Stimulated activated naive B cell treated with anti-CD40 and anti-IgM and Interleukin-4, amounts not matched to agents 10 μg/mL and 1 μg/mL and 100 μg/mL, for 72 hours (primary cell): ENCODE data around the gene MAP7.
A peak's percentile ranks its signal among the peaks of the same experiment; 100 is the strongest.
"Not testable (repeated sequence)": the region's sequence is repeated elsewhere in the genome, so short reads cannot be mapped to it uniquely, and the experiment has no call there.

Experiments
- ATAC-seq, 2 donors: fragments of 150-1000 bp; cut with Tn5 transposase; replicated peaks; 2 replicates each; pipeline ENCODE4 v1.10.0; 2021; ENCODE audit warnings: moderate library complexity in 1 of 2
- DNase-seq: peaks from one replicate; pipeline ENCODE4 v3.0.0; 2021
- H3K27ac Mint-ChIP-seq: one replicate; pipeline ENCODE4 v1.8.0; 2022; ENCODE audit warnings: mild to moderate bottlenecking, mixed read lengths
- H3K27me3 Mint-ChIP-seq, 2 donors: one replicate each; pipeline ENCODE4 v1.8.0; 2022; ENCODE audit warnings: mixed read lengths in 2 of 2
- H3K36me3 Mint-ChIP-seq, 2 donors: one replicate each; pipeline ENCODE4 v1.8.0; 2022; ENCODE audit warnings: mixed read lengths in 2 of 2, mild to moderate bottlenecking in 1 of 2
- H3K4me1 Mint-ChIP-seq, 2 donors: one replicate each; pipeline ENCODE4 v1.8.0; 2022; ENCODE audit warnings: mixed read lengths in 2 of 2, mild to moderate bottlenecking in 1 of 2
- H3K4me3 Mint-ChIP-seq, 2 donors: one replicate each; pipeline ENCODE4 v1.8.0; 2022; ENCODE audit warnings: mild to moderate bottlenecking in 2 of 2, mixed read lengths in 2 of 2, moderate library complexity in 1 of 2
- H3K9me3 Mint-ChIP-seq, 2 donors: one replicate each; pipeline ENCODE4 v1.8.0; 2022; ENCODE audit warnings: mixed read lengths in 2 of 2, mild to moderate bottlenecking in 1 of 2

Gene MAP7

DNA sequence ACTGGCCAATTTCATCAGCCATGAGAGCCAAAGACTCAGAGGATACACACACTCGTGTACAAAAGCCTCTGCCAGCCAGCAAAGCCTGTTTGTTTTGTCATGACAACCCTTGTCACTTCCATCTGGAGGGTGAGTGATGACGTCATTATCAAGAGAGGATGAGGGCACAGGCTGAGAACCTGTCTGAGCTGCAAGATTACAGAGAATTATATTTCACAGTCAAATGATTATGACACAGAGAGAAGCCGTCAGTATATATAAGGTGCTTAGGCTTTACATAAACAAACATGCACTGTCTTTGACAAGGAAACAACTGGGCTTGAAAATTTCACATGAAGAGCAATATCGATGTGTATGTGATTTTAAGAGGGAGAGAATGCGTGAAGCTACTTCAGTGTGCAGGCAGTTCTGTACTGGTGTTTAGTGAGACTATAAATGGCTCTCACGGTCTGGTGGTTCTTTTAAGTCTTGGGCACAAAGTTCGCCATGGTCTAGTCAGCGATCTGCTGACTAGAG is 224.1 kb downstream of the MAP7 start:
- Mint-ChIP-seq H3K27ac (no peak overlapping the region), H3K4me1 (no peaks in the 10 kb centered on the region), H3K9me3 (no peaks in the 10 kb centered on the region), H3K4me3 (no peak overlapping the region), H3K27me3 (no peaks in the 10 kb centered on the region), H3K36me3 (no peaks in the 10 kb centered on the region)
- ATAC-seq (no peak), DNase-seq (no peak)

DNA sequence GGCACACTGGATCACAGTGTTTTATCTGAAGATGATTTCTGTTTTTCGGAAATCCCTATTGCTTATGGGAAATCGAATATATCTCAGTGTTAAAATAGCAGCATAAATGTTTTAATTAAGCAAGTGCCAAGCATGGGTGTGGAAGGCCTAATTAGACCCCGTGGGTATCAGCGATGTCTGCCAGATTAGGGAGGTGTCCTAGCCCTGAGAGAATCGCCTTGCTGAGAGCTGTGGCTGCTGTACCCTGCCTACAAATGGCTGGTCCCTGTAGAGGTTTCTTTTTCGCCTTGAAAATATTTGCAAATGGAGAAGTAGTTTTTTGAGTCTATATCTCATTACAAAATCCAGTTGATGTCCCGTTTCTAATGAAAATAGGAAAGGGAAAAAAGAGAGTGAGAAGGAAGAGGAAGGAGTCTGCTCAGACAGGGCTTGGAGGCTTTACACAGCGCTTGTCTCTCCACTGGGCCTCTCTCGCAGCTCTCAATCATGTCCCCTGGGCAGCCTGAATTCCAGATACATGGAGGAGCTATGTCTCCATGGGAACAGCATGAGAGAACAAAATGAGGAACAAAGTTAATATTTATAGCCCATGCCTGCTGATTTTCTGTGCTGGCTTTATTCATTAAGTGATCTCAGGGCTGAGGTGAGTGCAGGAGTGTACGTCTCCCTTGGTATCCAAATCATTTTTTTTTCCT is 225.4 kb downstream of the MAP7 start:
- ATAC-seq (no peak), DNase-seq (no peak)
- Mint-ChIP-seq H3K4me3 (no peak overlapping the region), H3K36me3 (no peaks in the 10 kb centered on the region), H3K4me1 (no peaks in the 10 kb centered on the region), H3K9me3 (no peaks in the 10 kb centered on the region), H3K27ac (no peak overlapping the region), H3K27me3 (no peaks in the 10 kb centered on the region)

DNA sequence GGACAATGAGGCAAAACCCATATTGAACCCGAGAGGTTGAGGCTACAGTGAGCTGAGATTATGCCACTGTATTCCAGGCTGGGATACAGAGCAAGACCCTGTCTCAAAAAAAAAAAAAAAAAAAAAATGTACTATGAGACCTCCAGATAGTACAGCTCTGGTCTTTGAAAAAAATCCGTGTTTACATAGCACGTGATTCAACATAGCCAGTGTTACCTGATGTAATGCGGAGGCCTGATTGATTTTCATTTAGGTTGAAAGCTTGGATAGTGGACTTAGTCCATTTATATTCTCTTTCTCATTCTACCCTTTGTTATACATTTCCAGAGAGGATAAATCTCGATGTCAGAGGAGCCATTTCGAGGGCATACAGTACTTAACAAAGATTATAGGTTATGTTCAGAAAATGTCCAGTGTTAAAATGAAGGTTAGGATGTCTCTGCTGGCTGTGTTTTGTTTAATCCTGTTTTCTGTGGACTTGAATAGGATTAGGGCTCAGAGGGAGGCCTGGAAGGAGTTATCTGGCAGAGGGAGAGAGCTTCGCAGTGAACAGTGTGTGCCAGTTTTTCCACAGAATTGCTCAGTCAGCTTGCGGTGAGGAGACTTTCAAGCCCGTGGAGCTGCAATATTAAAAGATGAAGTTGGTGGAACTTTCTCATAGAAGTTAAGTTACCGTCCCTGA is 226.7 kb downstream of the MAP7 start:
- Mint-ChIP-seq H3K4me3 (no peak overlapping the region), H3K9me3 (no peaks in the 10 kb centered on the region), H3K36me3 (no peaks in the 10 kb centered on the region), H3K27ac (no peak overlapping the region), H3K27me3 (no peaks in the 10 kb centered on the region), H3K4me1 (no peaks in the 10 kb centered on the region)
- ATAC-seq (no peak), DNase-seq (no peak)

DNA sequence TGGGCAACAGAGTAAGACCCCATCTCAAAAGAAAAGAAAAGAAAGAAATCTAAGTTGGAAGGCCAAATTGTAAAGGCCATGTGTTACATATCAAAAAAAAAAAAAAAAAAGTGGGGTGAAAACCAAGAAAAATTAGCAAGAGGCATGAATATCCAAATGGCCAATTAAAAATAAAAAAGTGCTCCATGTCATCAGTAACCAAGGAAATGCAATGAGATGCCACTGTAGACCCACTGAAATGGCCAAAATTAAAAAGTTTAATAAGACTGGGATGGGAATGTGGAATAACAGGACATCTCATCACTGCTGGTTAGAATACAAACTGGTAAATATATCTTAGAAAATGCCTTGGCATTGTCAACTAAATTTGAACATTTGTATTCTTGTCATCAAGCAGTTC is 230.5 kb downstream of the MAP7 start:
- no peak for DNase-seq
- no peaks in the 10 kb centered on the region for H3K36me3 Mint-ChIP-seq
- no peak overlapping the region for H3K4me3 Mint-ChIP-seq
- H3K27me3 Mint-ChIP-seq: no peaks in the 10 kb centered on the region
- H3K4me1 Mint-ChIP-seq: no peaks in the 10 kb centered on the region
- H3K9me3 Mint-ChIP-seq: no peaks in the 10 kb centered on the region
- ATAC-seq: no peak
- no peak overlapping the region for H3K27ac Mint-ChIP-seq

DNA sequence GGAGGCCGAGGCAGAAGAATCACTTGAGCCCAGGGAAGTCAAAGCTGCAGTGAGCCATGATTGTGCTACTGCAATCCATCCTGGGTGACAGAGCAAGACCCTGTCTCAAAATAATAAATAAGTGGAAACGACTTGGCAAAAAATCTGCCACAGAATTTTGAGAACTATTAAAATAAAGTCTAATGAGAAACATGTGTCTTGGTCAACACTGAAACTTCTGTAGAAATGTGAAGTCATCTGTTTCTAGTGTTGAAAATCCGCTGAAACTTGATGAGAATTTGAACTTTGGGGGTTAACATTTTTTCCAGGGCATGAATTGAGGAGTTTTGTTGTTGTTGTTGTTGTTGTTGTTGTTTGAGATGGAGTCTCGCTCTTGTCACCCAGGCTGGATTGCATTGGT is 231.5 kb downstream of the MAP7 start:
- H3K27me3 Mint-ChIP-seq: no peaks in the 10 kb centered on the region
- H3K4me3 Mint-ChIP-seq: no peak overlapping the region
- ATAC-seq (no peak), DNase-seq (no peak)
- no peaks in the 10 kb centered on the region for H3K4me1 Mint-ChIP-seq
- H3K27ac Mint-ChIP-seq: no peak overlapping the region
- H3K9me3 Mint-ChIP-seq: no peaks in the 10 kb centered on the region
- no peaks in the 10 kb centered on the region for H3K36me3 Mint-ChIP-seq

DNA sequence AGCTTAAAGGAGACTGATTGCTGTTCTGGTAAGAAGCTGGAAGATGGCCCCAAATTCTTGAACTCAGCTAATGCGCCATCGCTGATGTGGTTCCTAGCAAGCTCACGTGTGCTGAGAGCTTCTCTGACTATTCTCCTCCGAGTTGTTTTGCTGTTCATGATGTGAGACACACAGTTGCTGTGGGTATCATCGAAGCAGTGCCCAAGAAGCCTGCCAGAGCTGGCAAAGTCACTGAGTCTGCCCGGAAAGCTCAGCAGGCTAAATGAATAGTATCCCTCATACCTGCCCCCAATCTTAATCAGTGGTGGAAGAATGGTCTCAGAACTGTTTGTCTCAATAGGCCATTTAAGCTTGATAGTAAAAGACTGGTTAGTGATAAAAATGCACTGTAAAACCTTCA is 232.3 kb downstream of the MAP7 start:
- no peak overlapping the region for H3K4me3 Mint-ChIP-seq
- H3K36me3 Mint-ChIP-seq: no peaks in the 10 kb centered on the region
- H3K27ac Mint-ChIP-seq: no peak overlapping the region
- H3K27me3 Mint-ChIP-seq: peaks cover 0 to 3% of the 10 kb centered on the region in 2 donors
- H3K9me3 Mint-ChIP-seq: no peaks in the 10 kb centered on the region
- ATAC-seq: no peak
- no peak for DNase-seq
- H3K4me1 Mint-ChIP-seq: no peaks in the 10 kb centered on the region

DNA sequence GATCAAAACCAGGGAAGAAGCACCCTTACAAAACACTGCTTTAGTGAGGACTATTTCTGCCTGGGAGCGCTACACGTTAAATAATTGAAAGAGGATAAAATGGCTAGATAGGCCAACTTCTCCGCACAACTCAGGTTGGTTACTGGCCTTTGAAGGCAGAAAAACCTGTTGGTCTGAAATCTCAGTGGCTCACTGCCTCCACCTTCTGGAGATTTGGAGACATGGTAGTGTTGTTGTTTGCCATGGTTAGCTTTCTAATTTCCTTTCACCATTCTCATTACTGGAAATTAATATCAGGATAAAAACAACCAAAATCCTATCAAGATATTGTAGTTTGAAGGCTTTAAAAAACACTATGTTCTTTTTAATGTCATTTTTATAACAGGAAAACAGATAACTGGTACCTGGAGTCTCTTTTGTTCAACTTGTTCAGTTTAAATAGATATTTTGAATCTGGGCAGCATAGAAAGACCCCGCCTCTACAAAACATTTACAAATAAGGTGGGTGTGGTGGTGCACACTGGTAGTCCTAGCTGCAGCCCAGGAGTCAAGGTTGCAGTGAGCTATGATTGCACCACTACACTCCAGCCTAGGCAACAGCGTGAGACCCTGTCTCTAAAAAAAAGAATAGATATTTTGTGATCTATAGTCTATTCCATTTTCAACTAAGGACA is 233.1 kb downstream of the MAP7 start:
- no peak overlapping the region for H3K4me3 Mint-ChIP-seq
- no peaks in the 10 kb centered on the region for H3K9me3 Mint-ChIP-seq
- DNase-seq: peak; percentile 8
- no peaks in the 10 kb centered on the region for H3K36me3 Mint-ChIP-seq
- peaks cover 0 to 5% of the 10 kb centered on the region in 2 donors for H3K27me3 Mint-ChIP-seq
- peak; percentile 69 to 75 for ATAC-seq
- no peaks in the 10 kb centered on the region for H3K4me1 Mint-ChIP-seq
- no peak overlapping the region for H3K27ac Mint-ChIP-seq

DNA sequence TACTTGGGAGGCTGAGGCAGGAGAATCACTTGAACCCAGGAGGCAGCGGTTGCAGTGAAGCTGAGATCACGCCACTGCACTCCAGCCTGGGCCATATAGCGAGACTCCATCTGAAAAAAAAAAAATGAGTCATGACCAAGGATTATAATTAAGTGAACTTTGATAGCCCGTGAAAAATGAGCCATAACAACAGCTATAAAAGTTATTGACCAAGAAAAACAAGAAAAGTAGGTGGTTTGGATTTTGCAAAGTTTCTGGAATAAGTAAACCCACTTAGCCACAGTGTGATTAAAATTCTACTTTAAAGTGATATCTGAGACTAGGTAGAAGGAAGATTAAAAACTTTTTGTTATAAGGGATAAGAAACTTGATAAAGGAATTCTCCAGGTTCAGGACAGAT is 234.6 kb downstream of the MAP7 start:
- Mint-ChIP-seq H3K27ac (no peak overlapping the region), H3K9me3 (no peaks in the 10 kb centered on the region), H3K27me3 (peaks cover 0 to 5% of the 10 kb centered on the region in 2 donors), H3K36me3 (no peaks in the 10 kb centered on the region), H3K4me3 (no peak overlapping the region), H3K4me1 (no peaks in the 10 kb centered on the region)
- DNase-seq: no peak
- ATAC-seq: no peak

DNA sequence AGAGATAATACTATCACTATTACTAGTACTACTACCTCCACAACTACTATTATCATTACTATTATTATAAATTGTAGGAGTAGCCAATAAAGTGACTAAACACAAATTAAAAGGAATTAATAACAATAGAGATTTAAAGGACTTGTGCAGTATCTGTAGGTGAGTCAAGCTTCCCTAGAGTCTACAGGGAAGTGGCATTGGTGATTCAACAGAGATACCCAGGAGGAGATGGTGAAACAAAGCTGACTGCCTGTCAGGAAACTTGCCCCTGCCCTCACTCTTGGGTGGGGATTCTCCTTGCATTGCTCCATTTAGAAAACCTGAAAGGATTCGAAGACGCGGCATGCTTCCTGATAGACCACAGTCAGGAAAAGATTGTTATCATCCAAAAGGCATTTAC is 237.2 kb downstream of the MAP7 start:
- DNase-seq (no peak), ATAC-seq (no peak)
- Mint-ChIP-seq H3K4me3 (no peak overlapping the region), H3K9me3 (no peaks in the 10 kb centered on the region), H3K27ac (no peak overlapping the region), H3K4me1 (no peaks in the 10 kb centered on the region), H3K36me3 (no peaks in the 10 kb centered on the region), H3K27me3 (peaks cover 0 to 5% of the 10 kb centered on the region in 2 donors)

DNA sequence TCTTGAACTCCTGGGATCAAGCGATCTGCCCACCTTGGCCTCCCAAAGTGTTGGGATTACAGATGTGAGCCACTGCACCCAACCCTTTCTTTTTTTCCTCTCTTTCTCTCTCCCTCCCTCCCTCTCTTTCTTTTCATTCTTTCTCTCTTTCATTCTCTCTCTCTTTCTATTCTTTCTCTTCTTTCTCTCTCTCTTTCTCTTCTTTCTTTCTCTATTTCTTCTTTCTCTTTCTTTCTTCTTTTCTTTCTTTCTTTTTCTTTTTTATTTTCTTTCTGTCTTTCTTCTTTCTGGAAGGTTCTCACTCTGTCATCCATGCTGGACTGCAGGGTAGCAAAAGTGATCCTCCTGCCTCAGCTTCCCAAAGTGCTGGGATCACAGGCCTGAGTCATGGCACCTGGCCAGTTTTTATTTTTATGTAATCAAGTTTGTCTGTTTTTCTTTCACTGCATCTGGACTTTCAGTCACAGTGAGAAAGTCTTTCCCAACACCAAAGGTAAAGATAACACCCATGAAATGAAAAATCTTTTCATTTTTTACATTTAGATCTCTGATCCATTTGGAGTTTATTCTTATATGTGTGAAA is 240.4 kb downstream of the MAP7 start:
- peaks cover 0 to 5% of the 10 kb centered on the region in 2 donors for H3K27me3 Mint-ChIP-seq
- no peaks in the 10 kb centered on the region for H3K36me3 Mint-ChIP-seq
- ATAC-seq (no peak), DNase-seq (no peak)
- H3K4me1 Mint-ChIP-seq: no peaks in the 10 kb centered on the region
- H3K27ac Mint-ChIP-seq: no peak overlapping the region
- no peak overlapping the region for H3K4me3 Mint-ChIP-seq
- H3K9me3 Mint-ChIP-seq: no peaks in the 10 kb centered on the region

DNA sequence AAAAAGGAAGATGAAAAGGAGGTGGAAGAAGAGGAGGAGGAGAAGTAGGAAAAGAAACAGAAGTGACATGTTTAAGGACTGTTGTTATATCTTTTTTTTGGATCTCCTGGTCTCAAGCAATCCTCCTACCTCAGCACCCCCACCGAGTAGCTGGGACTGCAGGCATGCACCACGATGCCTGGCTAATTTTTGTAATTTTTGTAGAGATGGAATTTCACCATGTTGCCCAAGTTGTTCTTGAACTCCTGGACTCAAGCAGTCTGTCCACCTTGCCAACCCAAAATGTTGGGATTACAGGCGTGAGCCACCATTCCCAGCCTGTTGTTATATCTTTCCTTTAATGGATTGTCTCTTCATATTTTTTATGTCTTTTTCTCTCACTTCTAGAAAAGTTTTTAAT is 241.1 kb downstream of the MAP7 start:
- Mint-ChIP-seq H3K9me3 (no peaks in the 10 kb centered on the region), H3K4me3 (no peak overlapping the region), H3K27me3 (peaks cover 0 to 5% of the 10 kb centered on the region in 2 donors), H3K27ac (no peak overlapping the region), H3K36me3 (no peaks in the 10 kb centered on the region), H3K4me1 (no peaks in the 10 kb centered on the region)
- ATAC-seq (no peak), DNase-seq (no peak)

DNA sequence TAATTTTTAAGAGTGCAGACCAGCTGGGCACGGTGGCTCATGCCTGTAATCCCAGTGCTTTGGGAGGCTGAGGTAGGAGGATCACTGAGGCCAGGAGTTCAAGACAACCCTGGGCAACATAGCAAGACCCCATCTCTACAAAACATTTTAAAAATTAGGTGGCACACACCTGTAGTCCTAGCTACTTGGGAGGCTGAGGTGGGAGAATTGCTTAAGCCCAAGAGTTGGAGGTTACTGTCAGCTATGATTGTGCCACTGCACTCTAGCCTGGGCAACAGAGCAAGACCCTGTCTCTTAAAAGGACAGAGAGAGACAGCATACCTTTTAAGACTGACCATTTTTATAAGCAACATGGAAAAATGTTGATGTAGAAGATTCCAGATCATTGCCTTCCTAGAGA is 241.8 kb downstream of the MAP7 start:
- H3K4me3 Mint-ChIP-seq, H3K9me3 Mint-ChIP-seq, DNase-seq, H3K36me3 Mint-ChIP-seq, H3K4me1 Mint-ChIP-seq, ATAC-seq, H3K27me3 Mint-ChIP-seq, H3K27ac Mint-ChIP-seq: not testable (repeated sequence)

DNA sequence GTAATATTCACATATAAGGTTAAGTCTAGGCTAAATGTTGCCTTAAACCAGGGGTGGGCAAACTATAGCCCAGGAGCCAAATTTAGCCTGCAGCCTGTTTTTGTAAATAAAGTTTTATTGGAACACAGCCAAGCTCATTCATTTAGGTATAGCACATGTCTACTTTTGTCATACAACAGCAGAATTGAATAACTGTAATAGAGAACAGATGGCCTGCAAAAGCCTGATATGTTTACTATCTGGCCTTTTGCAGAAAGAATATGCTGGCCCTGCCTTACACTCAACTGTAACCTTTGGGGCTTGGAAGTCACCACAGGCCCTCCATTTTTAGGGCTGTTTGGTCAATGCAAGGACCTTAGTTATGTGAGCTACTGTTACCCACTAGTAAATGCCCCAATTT is 242.9 kb downstream of the MAP7 start:
- DNase-seq (no peak), ATAC-seq (no peak)
- Mint-ChIP-seq H3K4me3 (no peak overlapping the region), H3K27ac (no peak overlapping the region), H3K4me1 (no peaks in the 10 kb centered on the region), H3K27me3 (peaks cover 0 to 6% of the 10 kb centered on the region in 2 donors), H3K36me3 (peaks cover 4% of the 10 kb centered on the region in 2 donors), H3K9me3 (peaks cover 0 to 3% of the 10 kb centered on the region in 2 donors)

DNA sequence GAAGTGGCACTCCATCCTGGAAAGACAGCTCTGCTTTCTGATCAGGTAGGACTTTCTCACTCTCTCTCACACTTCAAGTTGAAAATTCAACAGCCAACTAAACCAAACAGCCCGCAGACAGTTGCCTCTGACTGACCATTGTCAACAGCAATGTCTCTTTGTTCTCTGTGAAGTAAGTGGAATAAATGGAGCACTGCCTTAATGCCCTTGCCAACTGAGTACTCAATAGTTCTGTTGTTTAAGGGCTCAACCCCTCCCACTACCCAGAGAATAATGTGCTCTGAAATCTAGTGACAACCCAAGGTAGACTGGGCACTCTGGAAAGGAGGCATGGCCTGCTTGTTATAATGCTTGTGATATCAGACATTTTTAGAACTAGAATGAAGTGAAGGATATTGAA is 243.8 kb downstream of the MAP7 start:
- Mint-ChIP-seq H3K9me3 (peaks cover 0 to 3% of the 10 kb centered on the region in 2 donors), H3K36me3 (peaks cover 4% of the 10 kb centered on the region in 2 donors), H3K4me1 (no peaks in the 10 kb centered on the region), H3K27ac (no peak overlapping the region), H3K27me3 (peaks cover 0 to 6% of the 10 kb centered on the region in 2 donors), H3K4me3 (no peak overlapping the region)
- ATAC-seq (no peak), DNase-seq (no peak)
